HG02884 (cell line): Measurements from ENCODE around the gene TNRC6B.
"Not testable (repeated sequence)": the region's sequence is repeated elsewhere in the genome, so short reads cannot be mapped to it uniquely, and the experiment has no call there.

ENCODE experiments used
- ATAC-seq: cut with Tn5 transposase; IDR thresholded peaks from one replicate; pipeline ENCODE4 v1.9.1; 2021; ENCODE audit warnings: mild to moderate bottlenecking, moderate library complexity; ENCODE audit not compliant: unreplicated experiment

Gene TNRC6B

GRCh38 chr22:40183029-40183581 is 5.4 kb downstream of the TNRC6B start:
- ATAC-seq: no peak

- not testable (repeated sequence) for ATAC-seq
Measured at GRCh38 chr22:40183603-40184002, 5.9 kb downstream of the TNRC6B start.

- no peak for ATAC-seq
Measured at GRCh38 chr22:40187389-40187788, 9.7 kb downstream of the TNRC6B start.

- ATAC-seq: no peak
Measured at GRCh38 chr22:40189997-40190396, 12.3 kb downstream of the TNRC6B start.

- ATAC-seq: no peak
Measured at GRCh38 chr22:40190501-40190900, 12.8 kb downstream of the TNRC6B start.

GRCh38 chr22:40193429-40194421 is 16.0 kb downstream of the TNRC6B start:
- no peak for ATAC-seq

GRCh38 chr22:40194656-40195055 is 16.9 kb downstream of the TNRC6B start:
- ATAC-seq: no peak

- no peak for ATAC-seq
Measured at GRCh38 chr22:40196628-40197360, 19.1 kb downstream of the TNRC6B start.

- ATAC-seq: not testable (repeated sequence)
Measured at GRCh38 chr22:40197421-40197820, 19.7 kb downstream of the TNRC6B start.

- ATAC-seq: no peak
Measured at GRCh38 chr22:40198733-40199132, 21.0 kb downstream of the TNRC6B start.

- ATAC-seq: no peak
Measured at GRCh38 chr22:40199223-40199622, 21.5 kb downstream of the TNRC6B start.

- no peak for ATAC-seq
Measured at GRCh38 chr22:40199852-40200251, 22.1 kb downstream of the TNRC6B start.

GRCh38 chr22:40200795-40201530 is 23.2 kb downstream of the TNRC6B start:
- no peak for ATAC-seq

- ATAC-seq: no peak
Measured at GRCh38 chr22:40202225-40202944, 24.7 kb downstream of the TNRC6B start.

GRCh38 chr22:40203572-40203971 is 25.8 kb downstream of the TNRC6B start:
- peak; percentile 62 for ATAC-seq

- no peak for ATAC-seq
Measured at GRCh38 chr22:40204321-40205116, 26.8 kb downstream of the TNRC6B start.

- no peak for ATAC-seq
Measured at GRCh38 chr22:40206561-40206960, 28.8 kb downstream of the TNRC6B start.

GRCh38 chr22:40210818-40211217 is 33.1 kb downstream of the TNRC6B start:
- ATAC-seq: no peak

GRCh38 chr22:40211476-40212054 is 33.8 kb downstream of the TNRC6B start:
- ATAC-seq: no peak
